ENCODE data around the gene TSPAN7. TPM values are rescaled to one million over a fixed set of nuclear protein-coding genes. Genes with fewer than 3 reads are reported as not detected.

Gene TSPAN7
- total and polyA plus RNA-seq, 9 of the 15 experiments (the other 6 are each of a cell fraction or from before 2014, with no cell fraction given) = 0.07 to 0.29 (median 0.12) TPM; not detected in 1

- Histone ChIP-seq H3K4me1 (replicated peaks in 1 of 2; ENCODE audit: control insufficient read depth in 2 of 2, insufficient read depth in 2 of 2, low read length in 2 of 2) (no peaks in the 10 kb centered on the region), H4K20me1 (replicated peaks; ENCODE audit: control insufficient read depth, insufficient read depth, low read length) (no peaks in the 10 kb centered on the region), H3K9me1 (ENCODE audit: control insufficient read depth, insufficient read depth, low read length) (no peaks in the 10 kb centered on the region), H3K36me3 (ENCODE audit: control insufficient read depth, insufficient read depth, low read length) (no peaks in the 10 kb centered on the region), H3K4me3 (no peak overlapping the region), H3K27me3 (ENCODE audit: control insufficient read depth in 2 of 2, insufficient read depth in 2 of 2, low read length in 2 of 2) (no peaks in the 10 kb centered on the region), H3K27ac (ENCODE audit: extremely low read depth, low read depth, low read length) (no peak overlapping the region), H3K4me2 (ENCODE audit: insufficient read depth, low read length) (no peak overlapping the region), H2AFZ (ENCODE audit: low read depth, low read length) (no peak overlapping the region), H3K9me3 (replicated peaks; ENCODE audit: control insufficient read depth, insufficient read depth, low read depth, low read length) (no peaks in the 10 kb centered on the region), H3K79me2 (ENCODE audit: control insufficient read depth, insufficient read depth, low read length) (no peaks in the 10 kb centered on the region), H3K9ac (ENCODE audit: insufficient read depth in 1 of 2, low read depth in 2 of 2, low read length in 2 of 2) (no peak overlapping the region)
- POLR2A ChIA-PET = interaction anchor here (0.6 kb wide), 1 partner anchor 231 kb away, joined by 3 read pairs; no protein-coding TSS in a partner anchor
- intact Hi-C loops (cut with micrococcal nuclease) (no loop called here), in situ Hi-C loops (cut with MboI) (no loop called here)
- no peak for DNase-seq (ENCODE audit: extremely low read depth in 1 of 4, low spot score in 3 of 4)
- BruUV-seq (replicated peaks) = no TSS peak
- FAIRE-seq = no peak
- 0% methylated on average over 1 of the region's 1 CpG for WGBS (ENCODE audit: insufficient coverage, low coverage, missing lambda C conversion rate)
- no peak for ATAC-seq
- CTCF ChIA-PET (ENCODE audit: low intra/inter-chr PET ratio) = no interaction called here
- TF ChIP-seq TARDBP (IDR thresholded peaks at IDR 0.05) (no peak), CREB3L1 (IDR thresholded peaks at IDR 0.05; ENCODE audit: borderline replicate concordance, low read depth) (no peak), CEBPZ (IDR thresholded peaks at IDR 0.05; ENCODE audit: borderline replicate concordance, low read depth, low read length) (no peak), SAFB2 (IDR thresholded peaks at IDR 0.05; ENCODE audit: borderline replicate concordance, low read depth, low read length, severe bottlenecking) (no peak), ELK3 (CRISPR knock-in tag; IDR thresholded peaks at IDR 0.05) (no peak), ZSCAN32 (CRISPR knock-in tag; IDR thresholded peaks at IDR 0.05) (no peak), ZNF23 (CRISPR knock-in tag; IDR thresholded peaks at IDR 0.05) (no peak), RBM39 (optimal IDR thresholded peaks at IDR 0.05; ENCODE audit: low read depth, low read length) (no peak), TAF1 (IDR thresholded peaks at IDR 0.05; ENCODE audit: control insufficient read depth, extremely low read depth, insufficient read depth, low read length, severe bottlenecking) (no peak), ZNF263 (CRISPR knock-in tag; IDR thresholded peaks at IDR 0.05; ENCODE audit: borderline replicate concordance) (no peak), ILK (tag; IDR thresholded peaks at IDR 0.05; ENCODE audit: borderline replicate concordance, low read depth) (no peak)
These were observed 8.6 kb upstream of the TSPAN7 start for GRCh38 chrX:38552721-38553120.
